Measurements from ENCODE around the gene CHCHD1.
"Not testable (repeated sequence)": the region's sequence is repeated elsewhere in the genome, so short reads cannot be mapped to it uniquely, and the experiment has no call there.

CHCHD1 gene

DNA sequence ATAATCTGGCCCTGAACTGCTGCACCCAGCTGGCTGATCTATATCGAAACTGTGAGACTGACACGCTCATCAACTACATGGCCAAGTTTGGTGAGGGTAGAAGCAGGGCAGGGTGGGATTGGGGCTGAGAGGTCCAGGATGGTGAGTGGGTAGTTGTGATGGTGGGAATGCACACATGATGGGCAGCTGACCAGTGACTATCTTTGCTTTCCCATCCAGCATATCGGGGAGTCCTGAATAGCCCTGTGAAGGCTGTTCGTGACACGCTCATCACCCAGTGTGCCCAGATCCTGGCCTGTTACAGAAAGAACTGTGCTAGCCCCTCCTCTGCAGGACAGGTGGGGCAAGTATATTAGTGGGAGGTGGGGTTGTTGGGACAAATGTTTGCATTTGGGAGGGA, 12.5 kb upstream of the CHCHD1 start:
- no peak for DNase-seq

DNA sequence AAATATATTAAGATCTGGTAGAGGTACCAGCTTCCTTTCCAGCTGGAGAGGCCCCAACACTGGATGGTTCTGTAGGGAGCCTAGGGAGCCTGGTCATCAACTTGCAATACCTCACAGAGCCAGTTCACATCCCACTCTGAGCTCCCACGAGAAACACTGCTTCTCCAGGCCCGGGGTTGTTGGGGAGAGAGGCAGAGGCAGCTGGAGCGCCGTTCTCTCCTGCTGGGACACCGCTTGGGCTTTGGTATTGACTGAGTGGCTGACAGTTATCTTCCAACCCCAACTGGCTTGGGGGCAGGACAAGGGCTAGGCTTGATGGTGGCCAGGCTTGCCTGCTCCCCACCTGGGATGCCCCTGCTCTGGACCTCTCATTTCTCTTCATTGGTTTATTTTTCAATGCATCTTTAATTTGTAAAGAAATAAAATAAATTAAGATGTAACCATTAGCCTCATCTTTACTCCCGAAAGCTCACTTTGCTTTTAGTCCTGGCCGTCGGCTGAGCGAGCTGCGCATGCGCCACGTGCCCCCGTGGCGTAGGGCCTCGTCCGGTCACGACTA, 10.0 kb upstream of the CHCHD1 start:
- DNase-seq: peak; percentile 51

DNA sequence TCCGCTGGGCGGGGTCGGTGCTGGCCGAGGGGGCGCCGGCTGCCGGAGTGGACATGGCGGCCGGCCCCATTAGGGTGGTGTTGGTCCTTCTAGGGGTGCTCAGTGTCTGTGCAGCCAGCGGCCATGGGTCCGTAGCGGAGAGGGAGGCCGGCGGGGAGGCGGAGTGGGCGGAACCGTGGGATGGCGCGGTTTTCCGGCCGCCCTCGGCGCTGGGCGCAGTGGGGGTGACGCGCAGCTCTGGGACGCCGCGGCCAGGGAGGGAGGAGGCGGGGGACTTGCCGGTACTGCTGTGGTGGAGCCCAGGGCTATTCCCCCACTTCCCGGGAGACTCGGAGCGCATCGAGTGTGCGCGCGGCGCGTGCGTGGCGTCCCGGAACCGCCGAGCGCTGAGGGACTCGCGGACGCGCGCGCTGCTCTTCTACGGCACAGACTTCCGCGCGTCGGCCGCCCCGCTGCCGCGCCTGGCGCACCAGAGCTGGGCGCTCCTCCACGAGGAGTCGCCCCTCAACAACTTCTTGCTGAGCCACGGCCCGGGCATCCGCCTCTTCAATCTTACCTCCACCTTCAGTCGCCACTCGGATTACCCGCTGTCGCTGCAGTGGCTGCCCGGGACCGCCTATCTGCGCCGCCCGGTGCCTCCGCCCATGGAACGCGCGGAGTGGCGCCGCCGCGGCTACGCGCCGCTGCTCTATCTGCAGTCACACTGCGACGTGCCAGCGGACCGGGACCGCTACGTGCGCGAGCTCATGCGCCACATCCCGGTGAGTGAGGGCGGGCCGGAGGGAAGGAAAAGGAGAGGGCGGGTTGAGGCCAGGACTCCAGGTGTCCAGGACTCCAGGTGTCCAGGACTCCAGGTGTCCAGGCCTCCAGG, 9.3 kb upstream of the CHCHD1 start:
- DNase-seq: peak; percentile 86

DNA sequence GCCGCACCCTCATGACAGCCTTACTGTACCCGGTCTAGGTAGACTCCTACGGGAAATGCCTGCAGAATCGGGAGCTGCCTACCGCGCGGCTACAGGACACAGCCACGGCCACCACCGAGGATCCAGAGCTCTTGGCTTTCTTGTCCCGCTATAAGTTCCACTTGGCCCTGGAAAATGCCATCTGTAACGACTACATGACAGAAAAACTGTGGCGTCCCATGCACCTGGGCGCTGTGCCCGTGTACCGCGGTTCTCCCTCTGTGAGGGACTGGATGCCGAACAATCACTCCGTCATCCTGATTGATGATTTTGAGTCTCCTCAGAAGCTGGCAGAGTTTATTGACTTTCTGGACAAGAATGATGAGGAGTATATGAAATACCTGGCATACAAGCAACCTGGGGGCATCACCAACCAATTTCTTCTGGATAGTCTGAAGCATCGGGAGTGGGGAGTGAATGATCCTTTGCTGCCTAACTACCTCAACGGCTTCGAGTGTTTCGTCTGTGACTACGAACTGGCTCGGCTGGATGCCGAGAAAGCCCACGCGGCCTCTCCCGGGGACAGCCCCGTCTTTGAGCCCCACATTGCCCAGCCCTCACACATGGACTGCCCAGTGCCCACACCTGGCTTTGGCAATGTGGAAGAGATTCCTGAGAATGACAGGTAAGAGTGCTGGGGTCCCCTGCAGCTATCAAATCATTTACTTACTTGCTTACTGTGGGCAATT, 8.5 kb upstream of the CHCHD1 start:
- DNase-seq: peak; percentile 72

DNA sequence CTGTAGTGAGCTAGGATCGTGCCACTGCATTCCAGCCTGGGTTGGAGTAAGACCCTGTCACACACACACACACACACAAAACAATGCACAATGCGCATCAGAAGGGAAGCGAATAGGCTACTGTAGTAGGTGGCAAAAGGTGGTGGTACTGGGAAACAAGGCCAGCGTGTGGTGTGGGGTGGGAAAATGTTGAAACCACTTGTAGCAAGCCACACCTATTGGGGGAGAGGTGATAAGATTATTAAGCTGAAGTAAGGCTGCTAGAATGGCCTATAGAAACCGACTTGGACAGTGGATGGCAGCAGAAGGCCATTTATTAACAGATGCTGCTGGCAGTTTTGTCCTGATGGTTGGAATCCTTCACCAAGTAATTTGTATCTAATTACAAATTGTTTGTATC, 7.2 kb upstream of the CHCHD1 start:
- peak; percentile 34 for DNase-seq

DNA sequence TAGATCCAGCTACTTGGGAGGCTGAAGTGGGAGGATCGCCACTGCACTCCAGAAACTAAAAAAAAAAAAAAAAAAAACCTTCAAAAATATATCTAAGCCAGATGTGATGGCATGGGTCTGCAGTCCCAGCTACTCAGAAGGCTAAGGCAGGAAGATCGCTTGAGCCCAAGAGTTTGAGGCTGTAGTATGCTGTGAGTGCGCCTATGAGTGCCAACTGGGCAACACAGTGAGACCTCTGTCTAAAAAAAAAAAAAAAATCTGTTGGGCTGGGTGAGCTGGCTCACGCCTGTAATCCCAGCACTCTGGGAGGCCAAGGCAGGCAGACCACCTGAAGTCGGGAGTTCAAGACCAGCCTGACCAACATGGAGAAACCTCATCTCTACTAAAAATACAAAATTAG, 2.8 kb upstream of the CHCHD1 start:
- DNase-seq: no peak

DNA sequence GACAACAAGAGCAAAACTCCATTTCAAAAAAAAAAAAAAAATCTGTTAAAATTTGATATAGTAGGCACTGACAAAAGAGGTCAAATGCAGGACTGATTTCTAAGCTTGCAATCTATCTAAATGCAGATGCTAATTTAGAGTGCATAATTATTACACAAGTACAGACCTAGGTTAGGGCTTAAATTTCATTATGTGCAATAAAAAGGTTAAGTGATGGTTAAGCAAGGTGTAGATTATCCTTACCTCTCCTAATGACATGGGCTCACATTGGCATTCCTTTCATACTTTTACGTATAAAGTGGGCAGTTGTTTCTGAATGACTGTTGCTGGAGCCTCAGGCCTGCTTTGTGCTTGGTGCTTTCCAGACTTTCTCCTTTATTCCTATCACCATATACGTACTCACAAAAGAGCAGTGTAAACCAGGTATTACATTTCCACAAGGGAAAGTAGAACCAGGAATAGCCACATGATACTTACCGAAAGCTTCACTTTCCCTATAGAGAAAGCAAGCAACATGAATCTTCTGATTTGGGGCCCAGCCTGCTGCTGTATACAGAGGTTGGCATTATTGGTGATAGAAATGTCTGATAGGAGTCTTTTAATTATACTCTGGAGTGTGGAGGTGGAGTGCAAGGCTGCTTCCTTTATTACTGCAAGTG, 2.2 kb upstream of the CHCHD1 start:
- no peak for DNase-seq

DNA sequence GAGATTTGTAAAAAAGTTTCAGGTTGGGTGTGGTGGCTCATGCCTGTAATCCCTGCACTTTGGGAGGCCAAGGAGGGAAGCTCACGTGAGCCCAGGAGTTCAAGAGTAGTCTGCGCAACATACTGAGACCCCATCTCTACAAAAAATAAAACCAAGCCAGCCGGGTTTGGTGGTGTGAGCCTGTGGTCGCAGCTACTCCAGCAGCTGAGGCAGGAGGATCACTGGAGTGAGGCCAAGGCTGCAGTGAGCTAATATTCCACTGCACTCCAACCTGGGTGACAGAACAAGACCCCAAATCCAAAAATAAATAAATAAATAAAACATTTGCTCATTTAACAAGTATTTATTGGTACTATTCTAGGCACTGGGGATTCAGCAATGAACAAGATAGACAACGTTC, 1.5 kb upstream of the CHCHD1 start:
- DNase-seq: no peak

DNA sequence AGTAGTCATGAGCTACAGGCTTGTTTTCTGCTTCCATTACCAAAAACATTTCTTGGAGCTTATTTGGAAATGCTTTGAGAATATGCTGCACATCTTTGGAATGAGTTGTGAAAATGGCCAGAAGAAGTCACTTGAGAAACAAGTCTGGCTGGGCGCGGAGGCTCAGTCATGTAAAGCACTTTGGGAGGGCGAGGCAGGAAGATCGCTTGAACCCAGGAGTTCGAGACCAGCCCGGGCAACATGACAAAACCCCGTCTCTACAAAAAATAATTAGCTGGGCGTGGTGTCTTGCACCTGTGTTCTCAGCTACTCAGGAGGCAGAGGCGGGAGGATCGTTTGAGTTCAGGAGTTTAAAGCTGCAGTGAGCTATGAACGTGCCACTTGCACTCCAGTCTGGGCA, 882 bp upstream of the CHCHD1 start:
- DNase-seq: peak; percentile 10

DNA sequence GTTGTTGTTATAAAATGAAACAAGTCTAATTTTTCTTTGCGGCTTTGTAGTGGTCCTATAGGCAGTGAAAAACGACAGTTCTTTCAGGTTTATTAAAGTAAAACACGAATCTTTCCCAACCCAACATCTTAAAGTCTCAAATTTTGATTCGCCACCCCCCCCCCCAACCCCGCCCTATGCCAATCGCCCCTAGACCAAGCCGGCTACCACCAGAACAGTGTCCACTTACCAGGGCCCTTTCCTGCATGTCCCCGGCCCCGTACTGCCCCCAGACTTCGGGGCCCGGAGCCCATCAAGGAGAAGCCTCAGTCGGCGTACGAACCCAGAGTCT, 335 bp upstream of the CHCHD1 start:
- DNase-seq: no peak

DNA sequence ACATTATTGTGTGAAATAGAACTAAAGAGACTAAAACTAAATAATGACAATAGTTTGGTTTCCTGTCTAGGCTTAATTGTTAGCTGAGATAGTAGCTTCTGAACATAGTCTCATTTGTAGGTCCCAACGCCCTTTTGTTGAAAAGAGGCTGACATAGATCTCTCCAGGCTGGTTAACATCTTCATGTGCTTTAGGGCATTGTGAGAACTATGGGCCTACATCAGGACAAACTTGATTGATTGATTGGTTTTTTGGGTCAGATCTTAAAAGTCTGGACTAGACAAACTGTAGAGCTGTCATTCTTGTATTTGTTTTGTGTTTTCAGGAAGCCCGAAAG, 869 bp downstream of the CHCHD1 start:
- DNase-seq: no peak

DNA sequence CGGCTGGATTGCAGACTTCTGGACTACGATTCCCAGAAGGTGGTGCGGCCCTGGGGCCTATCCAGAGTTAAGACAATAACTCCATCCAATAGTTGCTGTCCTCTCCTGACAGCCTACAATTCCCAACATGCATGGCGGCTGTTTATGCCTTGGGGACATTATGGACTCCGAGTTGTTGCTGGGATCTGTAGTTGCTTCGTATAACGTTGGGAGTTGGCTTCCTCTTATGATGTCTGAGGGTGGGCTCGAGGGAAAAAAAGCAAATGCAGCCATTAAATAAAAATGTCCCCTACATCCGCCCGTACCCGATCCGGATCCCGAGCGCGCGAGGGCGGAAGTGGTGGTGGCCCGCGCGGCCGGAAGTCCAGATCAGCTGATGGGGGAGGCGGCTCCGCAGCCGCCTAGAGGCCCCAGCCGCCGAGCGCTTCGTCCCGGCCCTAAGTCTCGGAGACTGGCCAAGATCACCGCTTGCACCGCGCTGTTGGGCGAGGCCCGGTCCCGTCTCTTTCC, 3.4 kb downstream of the CHCHD1 start, which contains the start of gene ZSWIM8:
TSS of gene ZSWIM8 (plus strand) at position 396 of the 510 bp plus-strand sequence. CDS start 273 bp downstream, outside the sequence.
- peak; percentile 94 for DNase-seq

DNA sequence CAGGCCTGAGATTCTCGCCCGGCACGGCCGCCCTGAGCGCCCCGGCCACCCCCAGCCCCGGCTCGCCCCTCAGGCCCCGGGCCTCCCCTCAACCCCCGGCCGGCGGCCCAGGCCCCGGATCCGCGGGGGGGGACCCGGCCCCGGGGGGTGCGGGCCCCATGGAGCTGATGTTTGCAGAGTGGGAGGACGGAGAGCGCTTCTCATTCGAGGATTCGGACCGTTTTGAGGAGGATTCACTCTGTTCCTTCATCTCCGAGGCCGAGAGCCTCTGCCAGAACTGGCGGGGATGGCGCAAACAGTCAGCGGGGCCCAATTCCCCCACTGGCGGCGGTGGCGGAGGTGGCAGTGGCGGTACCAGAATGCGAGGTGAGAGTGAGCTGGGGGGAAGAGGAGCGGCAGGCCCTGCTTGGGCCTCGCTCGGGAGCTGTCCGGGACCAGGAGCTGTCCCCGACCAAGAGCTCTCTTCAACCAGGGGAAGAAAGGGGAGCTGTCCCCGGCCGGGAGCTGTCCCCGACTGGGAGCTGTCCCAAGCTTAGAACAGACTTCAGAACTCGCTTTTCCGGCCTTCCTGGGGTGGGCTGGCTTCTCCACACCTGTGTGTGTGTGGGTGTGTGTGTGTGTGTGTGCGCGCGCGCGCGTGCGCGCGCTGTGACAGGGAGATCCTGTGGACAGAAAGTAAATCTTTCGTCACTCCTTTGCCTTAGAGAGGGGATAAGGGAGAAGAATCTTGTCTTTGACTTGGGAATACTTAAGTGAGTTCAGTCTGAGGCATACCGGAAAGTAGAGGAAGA, 4.1 kb downstream of the CHCHD1 start:
- peak; percentile 23 for DNase-seq

DNA sequence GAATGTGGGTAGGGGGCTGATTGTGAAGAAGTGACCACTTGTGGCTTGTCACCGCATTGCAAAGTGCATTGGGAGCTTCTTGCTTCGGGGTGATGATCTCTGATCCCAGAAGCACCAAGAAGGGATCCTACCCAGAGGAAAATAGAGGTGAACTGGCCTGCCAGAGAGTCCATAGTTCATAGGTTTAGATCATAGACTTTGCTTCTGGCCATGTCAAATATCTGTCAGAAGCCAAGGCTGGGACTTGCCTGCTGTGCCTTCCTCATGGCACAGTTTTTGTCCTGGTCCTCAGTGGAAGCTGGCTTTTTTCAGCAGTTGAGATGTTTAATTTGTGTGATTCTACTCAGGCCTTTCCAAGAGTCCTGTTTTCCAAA, 4.7 kb downstream of the CHCHD1 start:
- DNase-seq: no peak

DNA sequence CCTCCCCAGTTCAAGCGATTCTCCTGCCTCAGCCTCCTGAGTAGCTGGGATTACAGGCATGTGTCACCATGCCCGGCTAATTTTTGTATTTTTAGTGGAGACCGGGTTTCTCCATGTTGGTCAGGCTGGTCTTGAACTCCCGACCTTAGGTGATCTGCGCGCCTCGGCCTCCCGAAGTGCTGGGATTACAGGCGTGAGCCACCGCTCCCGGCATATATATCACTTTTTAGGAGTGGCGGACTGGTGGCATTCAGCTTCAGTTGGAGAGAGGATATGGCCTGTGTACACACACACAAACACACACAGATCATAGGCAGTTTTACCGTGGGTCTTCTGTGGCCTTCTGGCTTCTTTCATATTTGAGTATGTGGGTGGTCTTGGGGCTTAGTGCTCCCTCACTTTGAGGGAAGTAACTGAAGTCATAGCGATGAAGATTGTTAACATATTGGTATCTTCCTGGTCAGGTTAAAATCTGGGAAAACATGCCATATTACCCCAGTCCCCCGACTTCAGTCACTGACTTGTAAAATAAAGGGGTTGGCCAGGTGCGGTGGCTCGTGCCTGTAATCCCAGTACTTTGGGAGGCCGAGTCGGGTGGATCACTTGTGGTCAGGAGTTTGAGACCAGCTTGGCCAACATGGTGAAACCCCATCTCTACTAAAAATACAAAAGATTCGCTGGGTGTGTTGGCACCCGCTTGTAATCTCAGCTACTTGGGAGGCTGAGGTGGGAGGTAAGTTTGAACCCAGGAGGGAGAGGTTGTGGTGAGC, 5.4 kb downstream of the CHCHD1 start:
- DNase-seq: not testable (repeated sequence)

DNA sequence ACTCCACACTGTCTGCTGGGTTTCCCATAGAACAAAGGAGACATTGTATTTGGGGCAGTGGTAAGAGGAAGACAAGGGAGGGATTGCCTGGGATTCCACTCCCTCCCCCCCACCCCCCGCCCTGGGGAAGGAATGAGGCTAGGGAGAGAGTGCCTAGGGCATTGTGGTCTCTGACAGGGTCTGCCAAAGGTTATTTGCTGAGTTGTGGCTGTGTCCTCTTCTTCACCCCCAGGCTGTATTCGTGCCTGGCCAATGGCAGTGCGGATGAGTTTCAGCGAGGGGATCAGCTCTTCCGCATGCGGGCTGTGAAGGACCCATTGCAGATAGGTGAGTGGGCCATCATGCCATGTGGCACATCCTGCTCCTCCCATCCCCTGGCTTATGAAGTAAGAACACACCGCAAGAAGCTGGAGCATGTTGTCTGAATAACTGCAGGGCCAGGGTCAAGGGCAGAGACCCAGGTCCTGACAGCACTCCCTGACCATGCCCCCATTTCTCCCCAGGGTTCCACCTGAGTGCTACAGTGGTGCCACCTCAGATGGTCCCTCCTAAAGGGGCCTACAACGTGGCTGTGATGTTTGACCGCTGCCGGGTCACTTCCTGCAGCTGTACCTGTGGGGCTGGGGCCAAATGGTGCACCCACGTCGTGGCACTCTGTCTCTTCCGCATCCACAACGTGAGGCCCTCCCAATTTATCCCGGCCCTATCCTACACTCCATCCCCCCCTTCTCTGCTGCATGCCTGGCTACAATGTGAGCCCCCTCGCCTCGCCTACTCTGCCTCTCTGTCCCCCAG, 7.2 kb downstream of the CHCHD1 start:
- no peak for DNase-seq

DNA sequence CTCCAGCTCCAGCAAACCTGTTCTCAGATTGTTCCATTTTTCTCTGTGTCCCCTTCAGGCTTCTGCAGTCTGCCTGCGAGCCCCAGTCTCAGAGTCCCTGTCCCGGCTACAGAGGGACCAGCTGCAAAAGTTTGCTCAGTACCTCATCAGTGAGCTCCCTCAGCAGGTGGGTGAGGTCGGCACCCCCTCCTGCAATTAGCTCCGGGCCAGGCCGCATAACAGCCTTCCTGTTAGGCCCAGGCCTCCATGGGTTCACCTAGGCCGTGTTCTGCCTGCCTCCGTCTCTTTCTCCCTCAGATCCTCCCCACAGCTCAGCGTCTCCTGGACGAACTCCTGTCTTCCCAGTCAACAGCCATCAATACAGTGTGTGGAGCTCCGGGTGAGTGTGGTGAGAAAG, 7.8 kb downstream of the CHCHD1 start:
- DNase-seq: no peak

DNA sequence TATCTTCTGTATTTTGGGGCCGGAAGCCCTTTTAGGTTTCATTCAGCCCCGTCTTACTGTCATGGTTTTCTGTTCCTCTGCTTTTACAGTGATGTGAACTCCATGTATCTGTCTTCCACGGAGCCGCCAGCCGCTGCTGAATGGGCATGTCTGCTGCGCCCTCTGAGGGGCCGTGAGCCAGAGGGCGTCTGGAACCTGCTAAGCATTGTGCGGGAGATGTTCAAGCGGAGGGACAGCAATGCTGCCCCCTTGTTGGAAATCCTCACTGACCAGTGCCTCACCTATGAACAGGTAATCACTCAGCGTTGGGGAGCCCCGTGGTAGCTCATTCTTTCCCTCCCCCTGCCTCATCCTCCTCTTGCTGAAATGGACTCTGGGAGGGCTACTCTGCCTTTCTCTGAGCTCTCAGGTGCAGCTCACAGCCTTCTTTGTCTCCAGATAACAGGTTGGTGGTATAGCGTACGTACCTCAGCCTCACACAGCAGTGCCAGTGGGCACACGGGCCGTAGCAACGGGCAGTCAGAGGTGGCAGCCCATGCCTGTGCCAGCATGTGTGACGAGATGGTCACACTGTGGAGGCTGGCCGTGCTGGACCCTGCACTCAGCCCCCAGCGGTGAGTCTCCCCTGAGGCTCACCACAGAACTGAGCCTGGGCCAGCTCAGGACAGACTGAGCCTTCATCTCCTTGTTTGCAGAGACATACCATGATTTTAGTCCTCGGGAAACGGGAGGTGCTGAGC, 9.2 kb downstream of the CHCHD1 start:
- DNase-seq: no peak

DNA sequence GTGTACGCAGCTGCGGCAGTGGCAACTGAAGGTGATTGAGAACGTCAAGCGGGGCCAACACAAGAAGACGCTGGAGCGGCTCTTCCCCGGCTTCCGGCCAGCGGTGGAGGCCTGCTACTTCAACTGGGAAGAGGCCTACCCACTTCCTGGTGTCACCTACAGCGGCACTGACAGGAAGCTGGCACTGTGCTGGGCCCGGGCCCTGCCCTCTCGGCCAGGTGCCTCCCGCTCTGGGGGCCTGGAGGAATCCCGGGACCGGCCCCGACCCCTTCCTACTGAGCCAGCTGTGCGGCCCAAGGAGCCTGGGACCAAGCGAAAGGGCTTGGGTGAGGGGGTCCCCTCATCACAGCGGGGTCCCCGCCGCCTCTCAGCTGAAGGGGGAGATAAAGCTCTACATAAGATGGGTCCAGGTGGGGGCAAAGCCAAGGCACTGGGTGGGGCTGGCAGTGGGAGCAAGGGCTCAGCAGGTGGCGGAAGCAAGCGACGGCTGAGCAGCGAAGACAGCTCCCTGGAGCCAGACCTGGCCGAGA, 10.1 kb downstream of the CHCHD1 start:
- no peak for DNase-seq

DNA sequence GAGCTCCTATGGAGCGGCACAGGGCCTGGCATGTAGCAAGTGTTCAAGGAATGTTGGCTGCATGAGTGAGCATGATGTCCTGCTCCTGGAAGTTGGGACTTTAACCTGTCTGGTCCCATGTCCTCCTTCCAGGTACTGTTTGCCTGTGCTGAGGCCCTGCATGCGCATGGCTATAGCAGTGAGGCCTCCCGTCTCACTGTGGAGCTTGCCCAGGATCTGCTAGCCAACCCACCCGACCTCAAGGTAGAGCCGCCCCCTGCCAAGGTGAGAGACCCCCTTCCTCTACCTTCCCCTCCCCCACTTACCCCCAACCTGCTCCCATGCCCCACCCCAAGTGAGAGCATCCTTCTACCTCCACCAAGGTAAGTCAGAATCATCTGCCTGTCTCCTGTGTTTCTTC, 11.6 kb downstream of the CHCHD1 start:
- DNase-seq: no peak

All from NCI-H146 (cell line).